SK-N-SH (cell line): Measurements from ENCODE around the gene CLIC1. TPM values are rescaled to one million over a fixed set of nuclear protein-coding genes. Genes with fewer than 3 reads are reported as not detected.

Source experiments
- CTCF ChIA-PET: fragments of 300-600, 350-600 bp; formaldehyde crosslinking; extraction: SDS; loops from one replicate; lab custom pipeline; 2021; lab: Yijun Ruan, JAX
- POLR2A ChIA-PET: fragments of 350-600 bp; sonication (Branson Sonifier 250); formaldehyde crosslinking; extraction: SDS; loops from one replicate; lab custom pipeline; 2020; ENCODE audit warnings: antibody characterized with exemption, inconsistent platforms; lab: Yijun Ruan, JAX
- DNase-seq: peaks from one replicate; pipeline ENCODE4 v3.0.0; 2012
- H2AFZ ChIP-seq: fragments of 200-600 bp; sonication (generic); 2 replicates; pipeline ENCODE4 v1.8.1; 2016; ENCODE audit warnings: antibody characterized with exemption, mild to moderate bottlenecking, low read depth
- H3F3A ChIP-seq: fragments of 200-600 bp; sonication (generic); replicated peaks from 2 replicates; pipeline ENCODE3; 2016; ENCODE audit warnings: antibody characterized with exemption, mild to moderate bottlenecking; ENCODE audit not compliant: insufficient read depth
- H3K27ac ChIP-seq, 2 experiments: fragments of 200-500 bp in 1 of 2; fragments of 200-600 bp in 1 of 2; sonication (Bioruptor generic) in 1 of 2; sonication (generic), shearing (Covaris generic) in 1 of 2; 2 replicates each; pipeline versions ENCODE4 v1.5.1 to v1.6.1; 2014 to 2016; ENCODE audit warnings: low read depth in 2 of 2, inconsistent platforms in 1 of 2, low read length in 1 of 2, mild to moderate bottlenecking in 1 of 2, mixed read lengths in 1 of 2
- H3K27me3 ChIP-seq: fragments of 200-600 bp; sonication (generic), shearing (Covaris generic); 2 replicates; pipeline ENCODE4 v1.6.1; 2016; ENCODE audit warnings: mixed run types; ENCODE audit not compliant: insufficient read depth
- H3K36me3 ChIP-seq, 2 experiments: fragments of 200-500 bp in 1 of 2; fragments of 200-600 bp in 1 of 2; sonication (Bioruptor generic) in 1 of 2; sonication (generic) in 1 of 2; replicated peaks in 1 of 2; 2 replicates each; pipeline versions ENCODE3 to v1.5.1; 2014 to 2016; ENCODE audit warnings: low read length in 1 of 2, mild to moderate bottlenecking in 1 of 2; ENCODE audit not compliant: insufficient read depth in 2 of 2, control insufficient read depth in 1 of 2
- H3K4me1 ChIP-seq, 2 experiments: fragments of 200-500 bp in 1 of 2; fragments of 200-600 bp in 1 of 2; sonication (Bioruptor generic) in 1 of 2; sonication (generic), shearing (Covaris generic) in 1 of 2; 2 replicates each; pipeline versions ENCODE4 v1.5.1 to v1.6.1; 2014 to 2016; ENCODE audit warnings: low read depth in 1 of 2, low read length in 1 of 2, mixed run types in 1 of 2; ENCODE audit not compliant: insufficient read depth in 2 of 2, control insufficient read depth in 1 of 2
- H3K4me2 ChIP-seq: fragments of 200-600 bp; sonication (generic), shearing (Covaris generic); 2 replicates; pipeline ENCODE4 v1.6.1; 2017; ENCODE audit warnings: mixed run types
- H3K4me3 ChIP-seq, 2 experiments: fragments of 200-500 bp in 1 of 2; fragments of 200-600 bp in 1 of 2; sonication (Bioruptor generic) in 1 of 2; sonication (generic), shearing (Covaris generic) in 1 of 2; 2 replicates each; pipeline versions ENCODE4 v1.5.1 to v1.8.1; 2014 to 2016; ENCODE audit warnings: low read depth in 2 of 2, inconsistent platforms in 1 of 2, low read length in 1 of 2, mild to moderate bottlenecking in 1 of 2, mixed read lengths in 1 of 2, moderate library complexity in 1 of 2
- H3K79me2 ChIP-seq: fragments of 200-600 bp; sonication (generic); 2 replicates; pipeline ENCODE4 v1.8.1; 2017; ENCODE audit warnings: mild to moderate bottlenecking; ENCODE audit not compliant: insufficient read depth
- H3K9ac ChIP-seq: fragments of 200-600 bp; sonication (generic); 2 replicates; pipeline ENCODE4 v1.6.1; 2017; ENCODE audit warnings: mixed run types
- H3K9me2 ChIP-seq: fragments of 200-600 bp; sonication (generic); 2 replicates; pipeline ENCODE4 v1.6.1; 2017; ENCODE audit warnings: mixed run types
- H3K9me3 ChIP-seq: fragments of 200-600 bp; sonication (generic); 2 replicates; pipeline ENCODE4 v1.6.1; 2017; ENCODE audit warnings: mixed run types, mild to moderate bottlenecking, moderate library complexity
- H4K20me1 ChIP-seq: fragments of 200-600 bp; sonication (generic); 2 replicates; pipeline ENCODE4 v1.6.1; 2017; ENCODE audit warnings: mild to moderate bottlenecking, mixed run types; ENCODE audit not compliant: insufficient read depth
- CHD2 ChIP-seq: fragments of 150-350 bp; IDR thresholded peaks from 2 replicates; pipeline ENCODE4 v1.6.1; 2018; ENCODE audit warnings: low read length; ENCODE audit not compliant: partially characterized antibody
- CTCF ChIP-seq: fragments of 200-600 bp; sonication (generic); IDR thresholded peaks from 2 replicates; pipeline ENCODE4 v1.6.1; 2017; ENCODE audit warnings: antibody characterized with exemption, mild to moderate bottlenecking, moderate library complexity
- ELF1 ChIP-seq: IDR thresholded peaks from 2 replicates; pipeline ENCODE4 v1.4.0; 2012
- EZH2phosphoT487 ChIP-seq: fragments of 200-600 bp; sonication (generic); IDR thresholded peaks from 2 replicates; pipeline ENCODE4 v1.6.1; 2017; ENCODE audit warnings: low read depth, mixed run types, mild to moderate bottlenecking, antibody characterized with exemption, moderate library complexity, borderline replicate concordance
- JUND ChIP-seq: IDR thresholded peaks from 2 replicates; pipeline ENCODE4 v1.4.0; 2012
- PBX3 ChIP-seq: IDR thresholded peaks from 2 replicates; pipeline ENCODE4; 2012
- REST ChIP-seq: IDR thresholded peaks from 2 replicates; pipeline ENCODE4 v1.6.1; 2012; ENCODE audit warnings: mild to moderate bottlenecking, low read depth, low read length, moderate library complexity
- RXRA ChIP-seq: IDR thresholded peaks from 2 replicates; pipeline ENCODE4 v1.4.0; 2012; ENCODE audit warnings: low read depth, mild to moderate bottlenecking, borderline replicate concordance
- SMC3 ChIP-seq: IDR thresholded peaks from 2 replicates; pipeline ENCODE4 v1.6.1; 2012; ENCODE audit warnings: low read depth, low read length, improper control_type of control experiment
- TCF12 ChIP-seq: IDR thresholded peaks from 2 replicates; pipeline ENCODE4 v1.4.0; 2012
- TEAD4 ChIP-seq: IDR thresholded peaks from 2 replicates; pipeline ENCODE4 v1.4.0; 2012; ENCODE audit warnings: mild to moderate bottlenecking, borderline replicate concordance; ENCODE audit not compliant: insufficient read depth
- ZBTB33 ChIP-seq: IDR thresholded peaks from 2 replicates; pipeline ENCODE4 v1.4.0; 2012; ENCODE audit warnings: low read depth, borderline replicate concordance
- WGBS: methylation state at CpG from one replicate; pipeline ENCODE4 v1.1.6; 2017; ENCODE audit warnings: low lambda C conversion rate; 5-methylcytosine and 5-hydroxymethylcytosine counted together
- polyA plus RNA-seq, 3 experiments: library from polyadenylated mRNA; depleted of rRNA; stranded (reverse); fragments of >200 nt; gene quantifications; 2 replicates each; pipeline ENCODE4 v1.2.3, GENCODE V29; 2012
- TF ChIP-seq, protein P1 (sequence below): fragments of 150-350 bp; IDR thresholded peaks from 2 replicates; pipeline ENCODE4 v1.6.1; 2016; ENCODE audit warnings: mild to moderate bottlenecking, low read depth, low read length

The CLIC1 gene
- polyA plus RNA-seq, 1 of the 3 experiments (the other 2 are of a cell fraction), result 520 TPM

DNA sequence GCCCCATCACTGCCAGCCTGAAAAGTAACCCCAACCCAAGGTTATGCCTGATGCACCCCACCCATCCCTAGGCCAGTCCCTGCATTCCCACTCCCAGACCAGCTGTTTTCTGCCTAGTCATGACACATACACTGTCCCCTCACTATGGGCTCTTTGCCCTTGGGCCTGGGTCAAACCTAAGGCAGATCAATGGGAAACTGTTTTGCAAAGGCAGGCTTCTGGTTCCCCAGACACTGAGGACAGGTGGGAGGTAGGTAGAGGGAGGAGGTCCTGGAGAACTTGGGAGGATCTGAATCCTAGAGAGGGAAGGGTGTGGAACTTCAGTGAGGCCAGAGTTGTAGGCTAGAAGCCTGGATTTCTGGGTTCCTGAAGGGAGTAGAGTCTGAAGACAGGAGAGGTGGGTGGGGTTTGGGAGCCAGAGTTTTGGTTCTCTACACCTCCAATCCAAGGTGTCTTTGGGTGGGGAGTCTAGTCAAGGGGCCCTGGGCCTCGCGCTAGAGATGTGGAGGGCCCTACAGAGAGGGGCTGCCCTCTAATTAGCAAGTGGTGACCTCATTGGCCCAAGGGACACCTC, 2.0 kb downstream of the CLIC1 start:
- TF ChIP-seq TCF12, result no peak
- no peak for TF ChIP-seq SMC3
- TF ChIP-seq PBX3, result no peak
- TF ChIP-seq JUND, result no peak
- TF ChIP-seq, protein P1, sequence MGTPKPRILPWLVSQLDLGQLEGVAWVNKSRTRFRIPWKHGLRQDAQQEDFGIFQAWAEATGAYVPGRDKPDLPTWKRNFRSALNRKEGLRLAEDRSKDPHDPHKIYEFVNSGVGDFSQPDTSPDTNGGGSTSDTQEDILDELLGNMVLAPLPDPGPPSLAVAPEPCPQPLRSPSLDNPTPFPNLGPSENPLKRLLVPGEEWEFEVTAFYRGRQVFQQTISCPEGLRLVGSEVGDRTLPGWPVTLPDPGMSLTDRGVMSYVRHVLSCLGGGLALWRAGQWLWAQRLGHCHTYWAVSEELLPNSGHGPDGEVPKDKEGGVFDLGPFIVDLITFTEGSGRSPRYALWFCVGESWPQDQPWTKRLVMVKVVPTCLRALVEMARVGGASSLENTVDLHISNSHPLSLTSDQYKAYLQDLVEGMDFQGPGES, result no peak
- no peak for TF ChIP-seq EZH2phosphoT487
- TF ChIP-seq ZBTB33, result no peak
- no peak for TF ChIP-seq REST
- TF ChIP-seq RXRA, result no peak; the same call in 1 of the 2 replicates
- no peak for TF ChIP-seq CHD2
- no peak for TF ChIP-seq ELF1
- TF ChIP-seq CTCF, result no peak
- TF ChIP-seq TEAD4, result no peak
- TF ChIP-seq, all 33 proteins: peak for 0
- peaks cover 63% of the 10 kb centered on the region for H3F3A ChIP-seq
- H3K4me1 ChIP-seq, result peaks cover 28 to 38% of the 10 kb centered on the region in 2 experiments; a peak in 3 of 4 replicates
- H3K79me2 ChIP-seq, result peaks cover 63% of the 10 kb centered on the region
- H3K27ac ChIP-seq, result peak overlapping the region; percentile 88 to 90
- peak overlapping the region; percentile 85 to 86 for H3K4me3 ChIP-seq
- no peak for DNase-seq
- 20% methylated on average over 1 of the region's 2 CpGs for WGBS
- H3K27me3 ChIP-seq, result no peaks in the 10 kb centered on the region
- no peaks in the 10 kb centered on the region for H3K9me3 ChIP-seq
- POLR2A ChIA-PET, result no interaction called here
- H3K4me2 ChIP-seq, result peak overlapping the region; percentile 99
- peaks cover 26 to 39% of the 10 kb centered on the region in 2 experiments for H3K36me3 ChIP-seq
- peak overlapping the region; percentile 97 for H3K9ac ChIP-seq
- H2AFZ ChIP-seq, result no peak overlapping the region
- H4K20me1 ChIP-seq, result peaks cover 21% of the 10 kb centered on the region
- CTCF ChIA-PET, result interaction anchor here (1.3 to 7.3 kb wide), 3 partner anchors 50 to 96 kb away, joined by 3 to 45 read pairs (median 3); partner anchors contain the start of gene VARS1
- no peaks in the 10 kb centered on the region for H3K9me2 ChIP-seq
